Activated gamma-delta T cell treated with Interleukin-2 at 50 U/mL for 16 hours (primary cell): ENCODE data around the gene SGPL1.
"Not testable (repeated sequence)": the region's sequence is repeated elsewhere in the genome, so short reads cannot be mapped to it uniquely, and the experiment has no call there.

Experiments used
- DNase-seq: peaks from one replicate; pipeline ENCODE4 v3.0.0-alpha.2; 2020

SGPL1 gene

GRCh38 chr10:70845256-70845655 lies 29.5 kb downstream of the SGPL1 start:
- DNase-seq, result no peak

- DNase-seq, result no peak
These were observed 30.1 kb downstream of the SGPL1 start for GRCh38 chr10:70845816-70846215.

GRCh38 chr10:70846795-70847194 lies 31.0 kb downstream of the SGPL1 start:
- no peak for DNase-seq

DNA sequence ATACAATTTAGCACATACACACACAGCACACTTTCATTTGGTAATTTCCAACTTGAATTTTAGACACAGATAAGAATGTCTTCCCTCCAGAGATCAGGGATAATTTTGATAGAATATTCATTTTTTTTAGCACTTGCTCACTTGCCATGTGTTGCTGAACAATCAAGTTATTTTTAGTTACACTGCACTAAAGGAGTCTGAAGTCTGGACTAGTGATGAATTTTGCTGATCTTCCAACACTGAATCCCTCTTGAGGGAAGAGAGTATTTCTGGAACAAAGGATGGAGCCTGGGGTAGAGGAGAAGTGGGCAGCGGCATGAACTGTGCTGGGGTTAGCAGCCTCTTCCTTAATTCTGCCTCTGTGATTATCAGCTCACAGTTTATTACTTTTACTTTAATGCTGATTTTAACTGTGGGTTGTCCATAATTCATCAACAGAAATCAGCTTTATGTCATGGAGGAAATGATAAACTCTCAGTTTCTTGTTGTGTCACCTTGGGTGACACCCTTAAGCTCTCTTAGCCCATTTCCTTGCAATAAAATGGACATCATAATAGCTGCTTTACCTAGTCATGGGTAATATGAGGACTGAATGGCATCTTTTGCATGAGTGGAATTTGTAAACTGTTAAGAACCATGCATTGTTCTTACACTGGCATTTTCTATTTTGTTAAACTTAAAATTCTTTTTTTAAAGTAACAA lies 32.1 kb downstream of the SGPL1 start:
- DNase-seq, result no peak

- no peak for DNase-seq
These were observed 33.9 kb downstream of the SGPL1 start for GRCh38 chr10:70849582-70850016.

- DNase-seq, result no peak
These were observed 34.3 kb downstream of the SGPL1 start for GRCh38 chr10:70850097-70850496.

DNA sequence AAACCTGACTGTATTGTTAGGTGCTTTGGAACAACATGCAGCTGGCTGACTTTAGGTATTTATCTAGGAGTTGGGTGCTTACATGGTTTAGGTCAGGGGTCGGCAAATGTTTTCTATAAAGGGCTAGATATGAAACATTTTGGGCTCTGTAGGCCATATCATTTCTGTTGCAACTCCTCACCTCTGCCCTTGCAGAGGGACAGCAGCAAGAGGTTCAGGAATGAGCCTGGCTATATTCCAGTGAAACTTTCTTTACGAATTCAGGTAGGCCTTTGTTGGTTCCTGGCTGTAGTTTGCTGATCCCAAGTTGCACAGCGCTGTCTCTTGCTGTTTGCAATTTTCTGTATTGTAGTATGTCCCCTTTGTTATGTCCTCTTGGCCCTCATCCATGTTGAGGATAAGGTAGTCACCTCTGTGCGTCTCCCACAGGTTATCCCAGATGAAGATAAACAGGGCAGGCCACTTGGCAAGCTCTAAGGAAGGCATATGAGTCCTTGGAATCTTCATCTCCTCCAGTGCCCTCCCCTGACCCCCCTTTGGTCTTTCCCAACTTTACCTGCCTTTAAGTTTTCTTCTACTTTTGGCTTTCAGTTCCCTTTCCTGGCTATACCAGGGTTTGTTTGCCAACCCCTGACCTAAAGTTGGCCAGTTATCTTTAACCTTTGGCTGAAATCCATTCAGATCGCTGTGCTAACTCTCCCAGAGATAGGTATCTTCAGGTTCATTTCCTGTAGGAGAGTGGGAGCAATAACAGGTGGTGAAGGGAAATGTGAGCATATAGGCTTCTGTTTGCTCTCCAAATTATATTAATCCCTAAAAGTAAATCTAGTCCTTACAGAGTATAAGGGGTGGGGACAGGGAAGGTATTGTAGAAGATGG lies 36.1 kb downstream of the SGPL1 start:
- DNase-seq, result no peak

DNA sequence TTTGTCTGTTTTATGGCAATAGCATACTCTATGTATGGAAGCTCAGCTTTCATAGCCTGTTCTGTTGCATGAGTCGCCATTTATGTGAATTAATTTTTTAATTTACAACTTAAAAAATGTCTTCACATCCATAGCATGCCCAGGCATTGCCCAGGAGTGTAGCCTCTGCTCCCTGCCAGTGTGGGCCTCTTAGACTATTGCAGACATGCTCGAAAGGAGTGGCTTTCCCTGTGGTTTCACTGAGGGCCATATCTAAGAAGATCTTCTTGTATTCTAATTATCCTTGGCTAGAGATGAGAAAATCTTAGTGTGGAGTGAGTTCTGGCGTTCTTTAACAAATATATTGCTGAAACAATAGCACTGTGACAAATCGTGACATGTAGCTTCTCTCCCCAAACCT lies 37.3 kb downstream of the SGPL1 start:
- DNase-seq, result no peak

GRCh38 chr10:70853457-70853856 lies 37.7 kb downstream of the SGPL1 start:
- no peak for DNase-seq

- no peak for DNase-seq
These were observed 40.7 kb downstream of the SGPL1 start for GRCh38 chr10:70856454-70856853.

DNA sequence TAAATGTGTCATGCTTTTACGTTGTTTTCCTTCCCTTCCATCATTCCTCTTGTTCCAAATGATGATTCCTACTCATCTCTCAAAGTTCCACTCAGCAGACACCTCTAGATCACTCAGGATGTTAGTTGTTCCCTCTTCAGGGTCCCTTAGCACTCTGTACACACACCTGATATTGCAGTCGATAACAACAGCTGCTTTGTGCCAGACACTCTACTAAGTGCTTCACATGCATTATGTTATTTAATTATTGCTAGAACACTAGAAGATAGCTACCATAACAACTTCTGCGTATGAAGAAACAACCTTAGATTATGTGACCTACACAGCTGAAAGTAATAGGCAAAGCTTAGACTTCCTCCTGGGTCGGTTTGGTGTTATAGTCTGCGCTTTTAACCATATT lies 43.0 kb downstream of the SGPL1 start:
- no peak for DNase-seq

- DNase-seq, result not testable (repeated sequence)
These were observed 45.9 kb downstream of the SGPL1 start for GRCh38 chr10:70861495-70862197.

DNA sequence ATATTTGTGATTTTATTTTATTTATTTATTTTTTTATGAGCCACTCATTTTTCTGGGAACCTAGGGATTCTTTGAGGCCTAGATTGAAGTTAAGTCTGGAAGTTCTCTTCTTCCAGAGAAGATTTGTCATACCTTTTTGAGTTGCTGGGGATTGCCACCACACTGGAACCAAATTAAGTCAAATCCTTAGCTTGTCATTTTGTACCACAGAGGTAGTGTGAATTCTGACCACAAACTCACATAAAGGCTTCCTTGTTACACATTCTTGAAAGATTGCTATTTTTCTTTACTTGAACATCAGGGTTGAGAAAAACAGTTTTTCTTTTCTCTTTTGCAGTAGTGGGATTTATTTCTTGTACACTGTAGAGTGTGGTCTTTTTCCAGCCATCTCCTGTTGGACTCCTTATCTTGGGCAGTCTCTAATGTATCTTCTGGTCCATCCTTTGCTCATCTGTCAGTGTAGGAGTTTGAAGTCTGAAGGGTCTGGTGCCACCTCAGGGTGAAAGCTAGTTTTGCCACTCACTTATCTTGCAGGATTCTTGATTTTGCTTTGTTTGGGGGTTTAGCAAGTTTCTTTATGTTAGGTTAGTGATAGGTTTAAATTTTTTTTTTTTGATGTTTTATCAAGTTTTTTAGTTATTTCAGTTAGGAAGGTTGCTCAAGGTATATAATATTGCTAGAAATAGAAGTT lies 47.9 kb downstream of the SGPL1 start:
- no peak for DNase-seq

DNA sequence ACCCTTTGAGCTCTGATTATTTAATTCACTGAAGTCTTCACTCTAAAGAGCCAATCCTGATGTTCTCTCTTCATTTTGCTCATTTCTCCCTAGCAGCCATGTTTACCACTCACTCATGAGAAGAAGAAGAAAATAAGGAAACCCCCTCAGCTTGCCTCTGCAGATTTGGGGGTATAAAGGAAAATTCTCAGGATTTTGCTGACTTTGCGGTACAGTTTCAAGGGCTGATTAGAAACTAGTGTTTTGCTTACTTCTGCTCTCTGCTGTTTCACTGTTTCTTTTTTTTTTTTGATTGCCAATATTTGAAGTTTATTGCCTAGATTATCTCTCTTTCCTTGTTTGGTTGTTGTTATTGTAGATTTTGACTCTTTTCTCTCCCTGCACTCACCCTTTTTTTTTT lies 49.2 kb downstream of the SGPL1 start:
- DNase-seq, result no peak

GRCh38 chr10:70866424-70866823 lies 50.7 kb downstream of the SGPL1 start:
- DNase-seq, result no peak

DNA sequence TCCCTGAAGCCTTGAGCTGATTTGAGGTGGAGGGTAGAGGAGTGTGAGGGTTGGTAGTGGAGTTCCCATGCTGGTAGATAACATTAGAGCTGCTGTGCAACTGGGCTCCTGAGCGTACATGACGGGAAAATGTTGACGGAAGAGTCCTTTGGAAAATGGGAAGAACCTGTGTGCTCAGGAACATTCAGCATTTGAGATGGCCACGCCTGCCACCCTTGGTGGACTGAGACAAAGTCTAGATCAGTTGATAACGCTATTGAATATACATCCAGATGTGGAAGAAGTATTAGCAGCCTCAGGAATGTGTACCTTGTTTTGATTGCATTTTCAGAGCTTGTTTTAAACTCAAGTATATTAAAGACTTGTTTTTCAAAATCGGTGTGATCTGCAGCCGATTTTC lies 56.5 kb downstream of the SGPL1 start:
- DNase-seq, result no peak

- no peak for DNase-seq
These were observed 58.3 kb downstream of the SGPL1 start for GRCh38 chr10:70874061-70874460.

DNA sequence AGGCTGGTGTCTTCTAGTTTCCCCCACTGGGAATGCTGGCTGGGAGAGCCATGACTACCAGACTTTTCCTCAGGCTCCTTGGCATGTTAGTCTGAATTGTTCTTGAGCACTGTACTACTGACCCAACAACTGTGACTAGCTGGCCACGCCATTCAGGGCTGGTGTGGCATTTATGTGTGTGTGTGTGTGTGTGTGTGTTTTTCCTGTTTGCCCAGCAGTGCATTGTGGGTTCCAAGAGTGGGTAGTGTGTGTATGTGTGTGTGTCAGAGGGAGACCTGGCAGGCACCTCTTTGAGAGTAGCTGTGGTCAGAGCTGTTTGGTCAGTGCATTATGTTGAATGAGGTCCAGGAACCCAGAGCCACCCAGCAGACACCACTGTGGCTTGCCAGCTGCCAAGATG lies 63.5 kb downstream of the SGPL1 start:
- no peak for DNase-seq

GRCh38 chr10:70880077-70880534 lies 64.4 kb downstream of the SGPL1 start:
- peak; percentile 76 for DNase-seq

DNA sequence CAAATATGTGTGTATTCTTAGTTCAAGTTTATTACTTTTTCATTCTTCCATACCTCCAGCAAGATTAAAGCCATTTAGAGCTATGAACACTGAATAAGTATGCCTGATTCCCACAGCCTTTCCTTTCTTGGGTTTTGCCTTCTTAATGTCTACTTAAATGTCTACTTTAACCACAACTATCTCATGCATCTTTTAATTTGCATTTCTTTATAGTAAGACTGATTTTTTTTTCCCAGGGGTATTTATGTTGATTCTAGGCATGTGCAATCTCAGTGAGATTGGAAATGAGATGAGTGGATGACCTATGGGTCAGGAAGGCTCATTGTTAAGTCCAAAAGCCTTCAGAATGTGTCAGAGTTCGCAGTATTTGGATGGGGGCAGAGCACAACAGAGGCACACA lies 69.0 kb downstream of the SGPL1 start:
- no peak for DNase-seq

DNA sequence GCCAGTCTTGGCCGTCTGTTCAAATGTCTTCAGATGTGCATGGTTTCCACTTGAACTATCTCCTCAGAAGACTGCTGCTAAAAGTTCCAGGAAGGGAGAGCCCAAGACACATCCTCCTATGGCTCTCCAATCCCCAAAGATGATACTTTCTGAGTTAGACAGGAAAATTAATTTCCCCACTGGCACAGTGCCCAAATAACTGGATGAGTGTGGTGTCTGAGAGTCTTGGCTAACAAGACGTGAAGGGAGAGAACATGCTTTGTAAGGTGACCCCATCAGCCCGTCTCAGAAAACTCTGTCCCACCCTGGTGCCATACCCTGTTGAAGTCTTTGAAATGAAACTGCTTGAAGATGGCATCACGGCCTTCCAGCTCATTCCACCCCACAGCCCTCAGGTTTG lies 69.7 kb downstream of the SGPL1 start:
- DNase-seq, result no peak

DNA sequence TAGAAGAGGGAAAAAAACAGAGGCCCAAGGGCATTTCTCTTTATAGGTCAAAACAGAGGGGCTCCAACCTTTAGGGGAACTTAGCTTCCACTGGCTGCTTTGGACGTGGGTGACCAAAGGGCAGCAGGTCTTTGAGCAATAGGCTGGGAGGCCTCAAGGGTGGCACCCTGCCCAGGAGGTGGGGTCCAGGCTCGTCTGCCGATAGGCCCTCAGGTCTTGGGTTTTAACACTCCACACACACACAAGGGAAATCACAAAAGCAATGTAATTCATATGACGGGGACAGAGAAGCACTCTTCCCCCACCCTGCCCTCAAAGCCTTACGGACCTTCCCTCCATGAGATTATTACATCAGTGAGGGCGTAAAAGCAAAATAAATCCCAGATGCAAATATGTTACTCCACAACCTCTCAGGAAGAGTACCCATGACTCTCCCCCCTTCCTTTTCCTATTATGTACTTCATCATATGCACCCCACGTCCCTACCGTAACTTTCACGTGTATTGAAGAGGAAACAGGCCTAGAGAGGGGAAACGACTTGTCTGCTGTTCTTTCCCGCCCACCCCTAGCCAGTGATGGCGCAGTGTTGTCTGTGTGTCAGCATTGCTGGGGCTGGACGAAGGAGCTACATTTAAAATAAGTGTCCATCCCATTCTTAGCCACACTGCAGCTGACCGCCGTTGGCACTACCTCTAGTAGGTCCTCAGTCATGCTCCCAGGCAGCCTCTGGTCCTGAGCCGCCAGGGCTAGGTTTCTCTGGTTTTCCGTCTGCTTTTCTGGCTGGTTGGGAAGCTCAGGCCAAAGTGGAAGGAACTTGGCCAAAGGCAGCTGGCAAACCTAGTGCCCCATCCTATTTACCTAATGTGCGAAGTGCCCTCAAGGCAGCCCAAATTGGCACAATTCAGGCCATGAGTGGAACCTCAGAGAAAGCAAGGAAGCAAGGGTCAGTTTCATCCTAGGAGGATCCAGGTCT lies 70.5 kb downstream of the SGPL1 start:
- no peak for DNase-seq
